ENCODE data around the gene SYF2. TPM values are rescaled to one million over a fixed set of nuclear protein-coding genes. Genes with fewer than 3 reads are reported as not detected.
"Not testable (repeated sequence)": the region's sequence is repeated elsewhere in the genome, so short reads cannot be mapped to it uniquely, and the experiment has no call there.

The SYF2 gene
- total RNA-seq, 1 donor from 2014 or later, result 23.2 TPM

- H3K36me3 Mint-ChIP-seq (ENCODE audit: low read depth), result peaks cover 2% of the 10 kb centered on the region
- no peak overlapping the region for H3K4me3 Mint-ChIP-seq (ENCODE audit: unreplicated experiment)
- no peak overlapping the region for H3K27ac Mint-ChIP-seq (ENCODE audit: unreplicated experiment)
- H3K9me3 Mint-ChIP-seq (ENCODE audit: low read depth), result no peaks in the 10 kb centered on the region
- TF ChIP-seq CTCF (IDR thresholded peaks at IDR 0.05), result no peak
- peaks cover 11% of the 10 kb centered on the region for H3K4me1 Mint-ChIP-seq (ENCODE audit: low read depth)
- H3K27me3 Mint-ChIP-seq (ENCODE audit: low read depth), result peaks cover 28% of the 10 kb centered on the region
- DNase-seq (ENCODE audit: low spot score), result no peak
Observed at GRCh38 chr1:25194572-25195020, 37.7 kb downstream of the SYF2 start.

- Mint-ChIP-seq H3K36me3 (ENCODE audit: low read depth) (peaks cover 2% of the 10 kb centered on the region), H3K4me1 (ENCODE audit: low read depth) (peaks cover 11% of the 10 kb centered on the region), H3K27me3 (ENCODE audit: low read depth) (peaks cover 28% of the 10 kb centered on the region), H3K4me3 (ENCODE audit: unreplicated experiment) (no peak overlapping the region), H3K9me3 (ENCODE audit: low read depth) (no peaks in the 10 kb centered on the region), H3K27ac (ENCODE audit: unreplicated experiment) (no peak overlapping the region)
- TF ChIP-seq CTCF (IDR thresholded peaks at IDR 0.05), result no peak
- no peak for DNase-seq (ENCODE audit: low spot score)
Observed at GRCh38 chr1:25194054-25194453, 38.2 kb downstream of the SYF2 start.

GRCh38 chr1:25193229-25193628, 39.1 kb downstream of the SYF2 start:
- H3K27ac Mint-ChIP-seq (ENCODE audit: unreplicated experiment), result no peak overlapping the region
- H3K27me3 Mint-ChIP-seq (ENCODE audit: low read depth), result peaks cover 26% of the 10 kb centered on the region
- no peak for DNase-seq (ENCODE audit: low spot score)

GRCh38 chr1:25192154-25192553, 40.1 kb downstream of the SYF2 start:
- H3K4me1 Mint-ChIP-seq (ENCODE audit: low read depth), result no peaks in the 10 kb centered on the region
- H3K4me3 Mint-ChIP-seq (ENCODE audit: unreplicated experiment), result no peak overlapping the region
- TF ChIP-seq CTCF (IDR thresholded peaks at IDR 0.05), result no peak
- no peaks in the 10 kb centered on the region for H3K9me3 Mint-ChIP-seq (ENCODE audit: low read depth)
- H3K36me3 Mint-ChIP-seq (ENCODE audit: low read depth), result peaks cover 2% of the 10 kb centered on the region
- DNase-seq (ENCODE audit: low spot score), result no peak
- H3K27me3 Mint-ChIP-seq (ENCODE audit: low read depth), result peaks cover 19% of the 10 kb centered on the region
- H3K27ac Mint-ChIP-seq (ENCODE audit: unreplicated experiment), result no peak overlapping the region

More at GRCh38 chr1:25193229-25193628, 39.1 kb downstream of the SYF2 start:
- peaks cover 5% of the 10 kb centered on the region for H3K4me1 Mint-ChIP-seq (ENCODE audit: low read depth)
- TF ChIP-seq CTCF (IDR thresholded peaks at IDR 0.05), result no peak
- no peaks in the 10 kb centered on the region for H3K9me3 Mint-ChIP-seq (ENCODE audit: low read depth)
- H3K4me3 Mint-ChIP-seq (ENCODE audit: unreplicated experiment), result no peak overlapping the region
- H3K36me3 Mint-ChIP-seq (ENCODE audit: low read depth), result peaks cover 2% of the 10 kb centered on the region

GRCh38 chr1:25190260-25190659, 42.0 kb downstream of the SYF2 start:
- no peak for TF ChIP-seq CTCF (IDR thresholded peaks at IDR 0.05)
- H3K27me3 Mint-ChIP-seq (ENCODE audit: low read depth), result peaks cover 16% of the 10 kb centered on the region
- H3K9me3 Mint-ChIP-seq (ENCODE audit: low read depth), result no peaks in the 10 kb centered on the region
- no peak overlapping the region for H3K4me3 Mint-ChIP-seq (ENCODE audit: unreplicated experiment)
- peaks cover 2% of the 10 kb centered on the region for H3K36me3 Mint-ChIP-seq (ENCODE audit: low read depth)
- H3K27ac Mint-ChIP-seq (ENCODE audit: unreplicated experiment), result no peak overlapping the region
- DNase-seq (ENCODE audit: low spot score), result no peak
- no peaks in the 10 kb centered on the region for H3K4me1 Mint-ChIP-seq (ENCODE audit: low read depth)

- H3K36me3 Mint-ChIP-seq (ENCODE audit: low read depth); H3K4me1 Mint-ChIP-seq (ENCODE audit: low read depth); H3K27me3 Mint-ChIP-seq (ENCODE audit: low read depth); DNase-seq (ENCODE audit: low spot score); H3K27ac Mint-ChIP-seq (ENCODE audit: unreplicated experiment); H3K9me3 Mint-ChIP-seq (ENCODE audit: low read depth); H3K4me3 Mint-ChIP-seq (ENCODE audit: unreplicated experiment): not testable (repeated sequence)
Observed at GRCh38 chr1:25187904-25188303, 44.4 kb downstream of the SYF2 start.

Measured in chondrocyte (in vitro differentiated cells).